GM18498 (cell line): ENCODE results near the gene SAMD1.
"Not testable (repeated sequence)": the region's sequence is repeated elsewhere in the genome, so short reads cannot be mapped to it uniquely, and the experiment has no call there.

ENCODE experiments used
- ATAC-seq: cut with Tn5 transposase; IDR thresholded peaks from one replicate; pipeline ENCODE4 v1.9.1; 2021; ENCODE audit warnings: mild to moderate bottlenecking, moderate library complexity; ENCODE audit not compliant: unreplicated experiment

The SAMD1 gene

DNA sequence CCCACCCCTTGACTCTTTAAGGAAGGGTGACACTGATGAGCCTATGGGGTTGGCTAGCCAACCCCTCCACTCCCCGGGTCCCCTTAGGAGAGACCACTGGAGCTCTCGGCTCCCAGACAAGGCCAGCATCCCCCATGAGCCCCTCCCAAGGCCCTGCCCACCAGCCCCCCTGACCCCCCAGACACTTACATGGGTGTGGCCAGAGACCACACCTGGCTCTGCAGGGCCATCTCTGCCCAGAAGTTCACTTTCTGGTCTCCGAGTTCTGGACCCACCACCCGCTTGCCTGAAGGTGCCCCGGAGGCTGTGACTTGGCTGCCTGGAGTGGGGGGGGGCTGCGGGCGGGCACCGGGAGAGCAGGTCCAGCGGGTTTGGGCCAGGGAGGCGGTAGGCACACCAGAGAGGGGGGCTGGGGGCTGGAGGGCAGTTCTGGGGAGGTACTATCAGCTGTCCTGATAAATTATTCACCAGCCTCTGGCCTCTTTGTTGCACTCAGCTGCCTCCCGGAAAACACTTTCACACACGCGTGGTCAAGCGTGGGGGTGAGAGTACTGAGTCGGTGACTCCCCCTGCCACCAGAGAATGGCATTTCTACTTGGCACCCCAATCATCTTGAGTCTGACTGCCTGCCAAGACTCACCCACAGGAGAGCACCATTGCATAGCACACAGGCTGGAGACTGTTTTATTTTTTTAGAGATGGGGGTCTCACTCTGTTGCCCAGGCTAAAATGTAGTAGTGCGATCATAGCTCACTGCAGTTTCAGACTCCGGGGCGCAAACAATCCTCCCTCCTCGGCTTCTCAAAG, 28.6 kb downstream of the SAMD1 start, which contains the start of gene PALM3:
PALM3 (minus strand) TSS at position 326 of the 807 bp plus-strand sequence; CDS start at position 230, 96 bp downstream.
- no peak for ATAC-seq

DNA sequence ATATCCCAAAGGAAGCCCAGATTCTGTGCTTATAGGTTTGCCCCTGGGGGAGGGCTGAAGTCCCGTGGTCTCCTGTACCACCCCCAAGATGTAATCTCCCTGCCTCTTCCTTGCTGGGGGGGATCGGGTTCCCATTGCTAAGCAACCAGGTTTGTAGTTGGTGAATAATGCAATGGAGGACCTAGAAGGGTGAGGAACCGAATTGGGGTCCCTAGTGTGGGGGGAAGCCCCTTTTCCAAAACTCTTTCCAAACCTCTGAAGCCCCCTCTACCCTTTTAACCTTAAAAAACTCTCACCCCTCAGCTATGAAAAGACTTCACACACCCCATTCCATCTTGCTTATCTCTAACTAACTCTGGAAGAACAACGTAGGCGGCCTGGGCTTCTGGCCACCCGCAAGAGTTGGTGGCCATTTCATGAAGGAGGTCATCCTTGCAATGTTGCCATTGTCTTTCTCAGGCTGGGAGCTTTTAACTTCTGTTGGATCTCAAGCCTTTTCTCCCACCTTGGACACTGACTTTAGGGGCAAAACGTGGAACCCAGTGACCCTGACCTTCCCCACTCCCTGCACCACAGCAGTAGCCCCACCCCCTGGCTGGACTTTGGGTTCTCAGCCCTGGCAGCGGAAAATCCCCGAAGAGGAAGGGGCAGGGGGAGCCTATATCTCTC, 29.3 kb downstream of the SAMD1 start:
- ATAC-seq: no peak

DNA sequence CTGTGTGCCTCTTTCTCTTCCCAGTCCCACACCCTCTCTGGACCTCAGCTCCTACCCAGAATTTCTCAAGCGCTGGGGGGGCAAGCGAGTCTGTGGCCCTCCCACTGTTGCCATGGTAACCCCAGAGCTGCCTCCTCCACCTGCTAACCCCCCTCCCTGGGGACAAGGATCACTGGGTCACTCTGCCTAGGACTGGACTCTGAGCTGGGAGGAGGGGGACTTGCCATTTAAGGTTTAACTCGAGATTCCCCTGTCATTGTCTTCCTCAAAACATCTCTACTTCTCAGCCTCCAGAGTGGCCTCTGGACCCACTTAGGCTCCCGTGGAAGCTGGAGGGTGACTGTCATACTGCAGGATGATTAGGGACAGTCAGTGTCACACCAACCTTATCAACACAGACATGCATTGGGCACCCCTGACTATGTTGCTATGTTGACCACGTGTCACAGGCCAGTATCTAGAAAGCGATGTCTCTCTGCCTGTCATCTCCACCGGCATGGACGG, 30.8 kb downstream of the SAMD1 start:
- no peak for ATAC-seq

DNA sequence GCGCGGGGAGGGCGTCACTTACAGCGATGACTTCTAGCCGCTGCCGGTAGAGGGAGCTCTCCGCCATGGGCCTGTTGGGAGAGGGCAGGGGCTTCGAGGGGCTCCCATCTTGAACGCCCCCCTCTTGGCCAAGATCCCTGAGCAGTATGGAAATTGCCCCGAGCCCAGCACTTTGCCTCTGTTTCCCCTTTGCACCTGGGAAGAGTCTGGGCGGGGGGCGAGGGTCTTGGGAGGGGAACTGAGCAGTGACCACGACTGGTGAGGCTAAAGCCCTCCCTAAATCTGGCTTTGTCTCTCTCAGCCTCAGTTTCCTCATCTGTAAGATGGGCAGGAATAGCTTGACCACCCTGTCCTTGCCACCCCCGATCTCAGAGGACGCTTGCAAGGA, 31.5 kb downstream of the SAMD1 start:
- ATAC-seq: no peak

GRCh38 chr19:14058182-14059092, 32.1 kb downstream of the SAMD1 start:
- ATAC-seq: no peak

DNA sequence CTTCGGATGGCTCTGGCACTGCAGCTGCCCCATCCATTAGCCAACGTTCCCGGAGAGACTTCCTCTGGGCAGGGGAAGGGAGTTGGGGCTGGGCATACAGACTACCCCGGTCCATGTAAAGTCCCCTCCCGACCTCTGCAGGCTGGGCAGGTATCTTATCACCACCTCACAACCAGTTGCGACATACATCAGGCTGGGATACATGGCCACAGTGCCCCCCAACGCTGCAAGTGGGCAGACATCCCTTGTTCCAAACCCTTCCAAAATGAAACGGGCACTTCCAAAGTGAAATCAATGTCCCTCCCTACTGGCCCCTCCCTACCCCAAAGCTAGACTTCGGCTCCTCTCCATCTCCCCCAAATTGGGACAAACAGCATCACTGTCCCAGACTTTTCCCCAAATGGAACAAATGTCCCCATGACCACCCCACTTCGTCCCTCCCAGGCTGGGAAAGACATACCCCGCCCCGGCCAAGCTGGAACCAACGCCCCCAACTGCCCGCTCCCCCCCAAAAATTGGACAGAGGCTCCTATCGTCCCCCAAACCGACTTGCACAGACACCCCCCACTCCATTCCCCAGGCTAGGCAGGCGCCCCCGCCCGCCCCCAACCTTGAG, 33.7 kb downstream of the SAMD1 start:
- no peak for ATAC-seq

DNA sequence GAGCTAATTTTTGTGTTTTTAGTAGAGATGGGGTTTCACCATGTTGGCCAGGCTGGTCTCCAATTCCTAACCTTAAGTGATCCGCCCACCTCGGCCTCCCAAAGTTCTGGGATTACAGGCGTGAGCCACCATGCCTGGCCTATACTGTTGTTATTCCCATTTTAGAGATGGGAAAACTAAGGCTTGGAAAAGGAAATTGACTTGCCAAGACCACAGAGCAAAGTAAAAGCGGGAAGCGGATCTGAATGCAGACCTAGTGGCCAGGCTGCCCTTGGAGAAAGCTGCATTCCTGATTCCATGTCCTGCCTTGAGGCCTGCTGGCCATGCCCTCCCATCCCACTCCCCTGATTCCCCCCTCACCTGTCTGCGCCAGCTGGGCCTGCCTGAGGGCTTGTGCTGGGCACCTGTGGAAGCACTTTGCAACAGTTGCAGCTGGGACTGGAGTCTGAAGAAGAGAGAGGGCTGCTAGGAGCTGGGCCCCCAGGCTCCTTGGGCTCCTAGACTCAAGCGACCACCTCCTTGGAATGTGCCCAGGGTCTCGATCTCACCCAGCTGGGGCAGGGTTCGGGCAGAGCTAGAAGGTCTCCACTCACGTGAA, 34.4 kb downstream of the SAMD1 start:
- ATAC-seq: no peak

DNA sequence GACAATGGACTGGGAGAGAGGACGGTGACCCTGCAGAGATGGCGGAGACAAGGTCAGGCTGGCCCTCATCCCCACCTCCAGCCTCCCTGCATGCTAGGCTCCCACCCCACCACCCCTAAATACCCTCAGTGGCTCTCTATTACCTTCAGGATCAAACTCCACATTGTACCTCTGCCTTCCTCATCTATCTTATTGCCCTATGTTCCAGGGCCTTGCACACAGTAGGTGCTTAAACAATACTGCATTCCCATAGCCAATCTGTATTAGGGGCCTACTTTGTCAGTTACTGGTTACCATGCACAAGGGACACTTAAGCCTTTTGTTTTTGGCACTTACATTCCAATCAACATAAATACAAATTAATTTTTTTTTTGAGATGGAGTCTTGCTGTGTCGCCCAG, 35.2 kb downstream of the SAMD1 start:
- no peak for ATAC-seq

DNA sequence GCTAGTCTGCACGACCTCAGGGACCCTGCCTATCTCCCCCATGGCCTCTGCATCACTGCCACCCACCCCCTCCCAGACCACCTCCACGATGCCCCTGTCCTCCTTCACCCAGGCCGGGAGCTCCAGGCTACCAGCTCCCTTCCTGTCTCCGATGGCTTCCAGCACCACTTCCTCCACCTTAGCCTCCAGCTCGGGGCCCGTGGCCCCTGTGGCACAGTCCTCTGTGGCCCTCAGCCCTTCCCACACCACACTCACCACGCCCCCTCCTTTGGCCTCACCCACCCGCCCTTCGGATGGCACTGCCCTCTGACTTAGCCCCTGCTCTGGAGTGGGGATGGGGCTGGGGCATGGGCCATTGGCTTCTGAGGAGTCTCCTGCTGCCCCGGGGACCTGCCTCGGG, 35.8 kb downstream of the SAMD1 start:
- ATAC-seq: no peak

DNA sequence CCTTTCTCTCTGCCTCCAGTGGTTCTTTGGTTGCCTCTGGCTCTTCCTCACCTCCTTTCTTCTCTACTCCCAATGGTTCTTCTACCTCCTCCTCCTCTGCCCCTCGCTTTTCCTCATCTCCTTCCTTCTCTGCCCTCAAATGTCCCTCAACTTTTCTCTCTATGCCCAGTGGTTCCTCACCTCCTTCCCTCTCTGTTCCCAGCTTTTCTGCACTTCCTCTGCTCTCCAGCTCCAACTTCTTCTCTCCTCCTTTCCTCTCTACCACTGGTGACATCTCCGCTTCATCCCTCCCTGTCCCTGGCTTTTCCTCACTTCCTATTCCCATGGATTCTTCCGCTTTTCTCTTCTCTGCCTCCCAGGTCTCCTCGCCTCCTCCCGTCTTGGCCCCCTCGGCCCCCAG, 36.5 kb downstream of the SAMD1 start:
- ATAC-seq: no peak

- no peak for ATAC-seq
Observed at GRCh38 chr19:14053500-14053899, 37.1 kb downstream of the SAMD1 start.

GRCh38 chr19:14053032-14053431, 37.5 kb downstream of the SAMD1 start:
- ATAC-seq: no peak

GRCh38 chr19:14052470-14052869, 38.1 kb downstream of the SAMD1 start:
- ATAC-seq: no peak

- ATAC-seq: no peak
Observed at GRCh38 chr19:14051980-14052379, 38.6 kb downstream of the SAMD1 start.

GRCh38 chr19:14050961-14051360, 39.6 kb downstream of the SAMD1 start:
- not testable (repeated sequence) for ATAC-seq

DNA sequence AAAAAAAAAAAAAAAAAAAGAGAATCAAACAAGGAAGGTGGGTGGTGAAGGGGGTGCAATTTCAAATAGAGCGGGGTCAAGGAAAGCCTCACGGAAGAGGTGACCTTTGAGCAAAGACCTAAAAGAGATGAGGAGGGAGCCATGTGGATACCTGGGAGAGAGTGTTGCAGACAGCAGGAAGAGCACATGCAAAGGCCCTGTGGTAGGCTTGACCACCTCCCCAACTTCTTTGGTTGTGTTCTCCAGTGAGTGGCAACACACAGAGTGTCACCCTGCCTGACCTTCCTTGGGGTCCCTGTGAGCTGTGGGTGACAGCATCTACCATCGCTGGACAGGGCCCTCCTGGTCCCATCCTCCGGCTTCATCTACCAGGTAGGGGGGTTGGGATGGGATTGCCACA, 40.0 kb downstream of the SAMD1 start:
- ATAC-seq: no peak

GRCh38 chr19:14048443-14049153, 42.0 kb downstream of the SAMD1 start:
- ATAC-seq: no peak

GRCh38 chr19:14047866-14048265, 42.7 kb downstream of the SAMD1 start:
- ATAC-seq: not testable (repeated sequence)
